Spinal cord (tissue), 10 donors: ENCODE results near the gene SPACDR. TPM values are rescaled to one million over a fixed set of nuclear protein-coding genes. Genes with fewer than 3 reads are reported as not detected.

Source experiments
- DNase-seq, 6 donors: peaks; one replicate each; pipeline versions ENCODE4 v3.0.0 to v3.0.0-alpha.2; 2013 to 2015; ENCODE audit warnings: low spot score in 6 of 6, low read depth in 4 of 6
- H3K27ac ChIP-seq: one replicate; pipeline ENCODE4 v1.5.1; 2013; ENCODE audit warnings: low read depth, low read length, control low read depth
- H3K27me3 ChIP-seq: one replicate; pipeline ENCODE4 v1.6.1; 2013; ENCODE audit warnings: low read length; ENCODE audit not compliant: control insufficient read depth, insufficient read depth
- H3K36me3 ChIP-seq: one replicate; pipeline ENCODE4 v1.6.1; 2013; ENCODE audit warnings: low read length; ENCODE audit not compliant: control insufficient read depth, insufficient read depth
- H3K4me1 ChIP-seq: one replicate; pipeline ENCODE4 v1.6.1; 2013; ENCODE audit warnings: low read length; ENCODE audit not compliant: control insufficient read depth, insufficient read depth
- H3K4me3 ChIP-seq: one replicate; pipeline ENCODE4 v1.5.1; 2013; ENCODE audit warnings: low read depth, low read length, control low read depth
- H3K9me3 ChIP-seq: one replicate; pipeline ENCODE4 v1.6.1; 2013; ENCODE audit warnings: low read length; ENCODE audit not compliant: control insufficient read depth, insufficient read depth
- WGBS: methylation state at CpG from one replicate; pipeline ENCODE4 v1.1.5; 2013; ENCODE audit warnings: missing lambda C conversion rate; ENCODE audit not compliant: insufficient coverage; 5-methylcytosine and 5-hydroxymethylcytosine counted together
- polyA plus RNA-seq, 2 donors: library from polyadenylated mRNA; unstranded; fragments of 120-200 nt; gene quantifications; one replicate each; pipeline ENCODE4 v1.2.1, GENCODE V29; 2013; ENCODE audit not compliant: insufficient read length in 2 of 2
- total RNA-seq, 2 donors: library from RNA; depleted of rRNA in 1 of 2; stranded (reverse); fragments of 120-200 nt in 1 of 2; fragments of >200 nt in 1 of 2; gene quantifications; one replicate each; pipeline versions ENCODE4 v1.2.3 to v1.2.4, GENCODE V29; 2013 to 2014
- donor health status: healthy.

SPACDR gene
- total and polyA plus RNA-seq, 4 donors: 2.0 to 12.0 (median 4.3) TPM

DNA sequence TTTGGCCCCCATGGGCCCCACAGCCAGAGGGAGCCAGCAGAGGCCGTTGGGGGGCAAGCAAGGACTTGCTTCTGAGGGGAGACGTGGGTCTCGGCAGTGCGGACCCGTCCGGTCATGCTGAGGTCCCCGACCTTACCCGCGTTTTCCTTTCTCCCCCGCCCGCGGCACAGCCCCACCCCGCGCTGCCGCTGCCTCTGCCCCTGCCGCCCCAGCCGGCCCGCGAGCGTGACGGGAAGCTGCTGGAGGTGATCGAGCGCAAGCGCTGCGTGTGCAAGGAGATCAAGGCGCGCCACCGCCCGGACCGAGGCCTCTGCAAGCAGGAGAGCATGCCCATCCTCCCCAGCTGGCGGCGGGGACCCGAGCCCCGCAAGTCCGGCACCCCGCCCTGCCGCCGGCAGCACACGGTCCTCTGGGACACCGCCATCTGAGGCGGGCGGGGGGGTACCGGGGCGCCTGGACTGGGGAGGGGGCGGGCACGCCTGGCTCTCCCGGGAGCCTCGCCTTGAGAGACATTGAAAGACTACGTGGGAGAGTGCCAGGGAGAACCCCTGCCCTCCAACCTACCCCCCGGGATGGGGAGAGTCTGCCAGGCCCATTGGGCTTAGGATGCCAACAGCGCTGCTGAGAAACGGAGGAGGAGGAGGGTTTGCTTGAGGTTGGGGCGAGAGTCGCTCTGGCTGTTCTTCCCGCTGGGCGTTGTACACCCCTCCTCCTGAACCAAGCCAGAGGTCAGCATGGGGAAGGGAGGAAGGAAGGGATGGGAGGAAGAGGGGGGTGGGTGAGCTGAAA is 29.6 kb upstream of the SPACDR start:
- DNase-seq: peak in 2 of 6 donors; percentile 81 to 85
- no peaks in the 10 kb centered on the region for H3K9me3 ChIP-seq
- H3K27me3 ChIP-seq: no peaks in the 10 kb centered on the region
- H3K4me1 ChIP-seq: peaks cover 54% of the 10 kb centered on the region
- H3K27ac ChIP-seq: peak overlapping the region; percentile 57
- H3K4me3 ChIP-seq: peak overlapping the region; percentile 2
- 3% methylated on average over 41 of the region's 56 CpGs for WGBS
- peaks cover 58% of the 10 kb centered on the region for H3K36me3 ChIP-seq

DNA sequence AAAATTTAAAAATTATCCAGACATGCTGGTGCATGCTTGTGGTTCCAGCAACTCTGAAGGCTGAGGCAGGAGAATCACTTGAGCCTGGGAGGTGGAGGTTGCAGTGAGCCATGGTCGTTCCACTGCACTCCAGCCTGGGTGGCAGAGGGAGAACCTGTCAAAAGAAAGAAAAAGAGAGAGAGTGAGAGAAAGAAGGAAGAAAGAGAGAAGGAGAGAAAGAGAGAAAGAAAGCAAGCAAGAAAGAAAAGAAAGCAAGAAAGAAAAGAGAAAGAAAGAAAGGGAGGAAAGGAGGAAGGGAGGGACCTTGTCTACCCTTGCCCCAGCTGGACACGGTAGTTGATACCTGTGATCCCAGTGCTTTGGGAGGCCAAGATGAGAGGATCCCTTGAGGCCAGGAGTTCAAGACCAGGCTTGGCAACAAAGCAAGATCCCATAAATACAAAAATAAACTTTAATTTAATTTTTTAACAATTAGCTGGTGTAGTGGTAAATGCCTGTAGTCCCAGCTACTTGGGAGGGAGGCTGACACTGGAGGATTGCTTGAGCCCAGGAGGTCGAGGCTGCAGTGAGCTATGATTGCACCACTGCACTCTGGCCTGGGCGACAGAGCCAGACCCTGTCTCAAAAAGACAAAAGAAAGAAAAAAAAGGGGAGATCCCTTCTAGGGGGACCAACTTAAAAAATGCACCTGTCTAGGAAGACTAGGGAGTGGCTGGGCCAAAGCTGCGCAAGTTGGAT is 28.8 kb upstream of the SPACDR start:
- peaks cover 65% of the 10 kb centered on the region for H3K36me3 ChIP-seq
- peak overlapping the region; percentile 52 for H3K27ac ChIP-seq
- peaks cover 57% of the 10 kb centered on the region for H3K4me1 ChIP-seq
- no peaks in the 10 kb centered on the region for H3K27me3 ChIP-seq
- no peaks in the 10 kb centered on the region for H3K9me3 ChIP-seq
- DNase-seq: no peak
- WGBS: 88% methylated on average over 5 of the region's 5 CpGs
- H3K4me3 ChIP-seq: no peak overlapping the region

DNA sequence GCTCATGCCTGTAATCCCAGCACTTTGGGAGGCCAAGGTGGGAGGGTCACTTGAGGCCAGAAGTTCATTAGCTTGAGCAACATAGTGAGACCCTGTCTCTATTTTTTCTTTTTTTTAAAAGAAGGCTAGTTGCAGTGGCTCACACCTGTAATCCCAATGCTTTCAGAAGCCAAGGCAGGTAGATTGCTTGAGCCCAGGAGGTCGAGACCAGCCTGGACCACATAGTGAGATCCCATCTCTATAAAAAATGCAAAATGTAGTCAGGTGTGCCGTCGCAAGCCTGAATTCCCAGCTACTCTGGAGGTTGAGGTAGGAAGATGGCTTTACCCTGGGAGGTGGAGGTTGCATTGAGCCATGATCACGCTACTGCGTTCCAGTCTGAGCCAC is 27.1 kb upstream of the SPACDR start:
- H3K27me3 ChIP-seq: no peaks in the 10 kb centered on the region
- WGBS: 98% methylated on average over 4 of the region's 5 CpGs
- no peaks in the 10 kb centered on the region for H3K9me3 ChIP-seq
- H3K4me1 ChIP-seq: peaks cover 67% of the 10 kb centered on the region
- H3K4me3 ChIP-seq: no peak overlapping the region
- DNase-seq: no peak
- no peak overlapping the region for H3K27ac ChIP-seq
- H3K36me3 ChIP-seq: peaks cover 76% of the 10 kb centered on the region

DNA sequence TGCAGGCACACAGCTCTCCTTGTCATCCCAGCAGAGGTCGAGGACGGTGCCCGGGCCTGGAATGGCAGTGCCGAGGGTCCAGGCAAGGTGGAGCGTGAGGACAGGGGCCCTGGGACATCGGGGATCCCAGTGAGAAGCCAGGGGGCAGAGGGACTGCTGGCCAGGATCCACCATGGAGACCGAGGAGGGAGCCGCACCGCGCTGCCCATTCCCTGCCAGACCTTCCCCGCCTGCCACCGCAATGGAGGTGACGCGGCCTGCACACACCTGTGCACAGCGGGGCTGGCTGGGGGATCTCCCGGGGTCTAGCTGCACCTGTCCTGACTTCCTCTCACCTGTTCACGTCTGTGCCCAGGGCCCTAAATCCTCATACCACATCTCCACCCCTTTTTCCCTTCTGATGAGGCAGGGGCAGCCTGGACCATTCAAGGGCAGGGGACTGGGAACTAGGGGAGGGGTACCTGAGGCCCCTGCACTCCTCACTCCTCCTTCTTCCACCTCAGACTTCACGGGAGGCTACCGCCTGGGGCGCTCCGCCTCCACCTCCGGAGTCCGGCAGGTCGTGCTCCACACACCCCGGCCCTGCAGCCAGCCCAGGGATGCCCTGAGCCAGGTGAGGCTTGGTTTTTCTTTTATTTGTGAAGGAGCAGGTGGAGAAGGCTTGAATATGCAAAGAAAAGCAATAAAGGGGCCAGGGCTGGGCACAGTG is 26.6 kb upstream of the SPACDR start:
- Histone ChIP-seq H3K27ac (peak overlapping the region; percentile 34), H3K4me1 (peaks cover 72% of the 10 kb centered on the region), H3K9me3 (no peaks in the 10 kb centered on the region), H3K36me3 (peaks cover 77% of the 10 kb centered on the region), H3K27me3 (no peaks in the 10 kb centered on the region), H3K4me3 (no peak overlapping the region)
- WGBS: 59% methylated on average over 20 of the region's 25 CpGs
- no peak for DNase-seq

DNA sequence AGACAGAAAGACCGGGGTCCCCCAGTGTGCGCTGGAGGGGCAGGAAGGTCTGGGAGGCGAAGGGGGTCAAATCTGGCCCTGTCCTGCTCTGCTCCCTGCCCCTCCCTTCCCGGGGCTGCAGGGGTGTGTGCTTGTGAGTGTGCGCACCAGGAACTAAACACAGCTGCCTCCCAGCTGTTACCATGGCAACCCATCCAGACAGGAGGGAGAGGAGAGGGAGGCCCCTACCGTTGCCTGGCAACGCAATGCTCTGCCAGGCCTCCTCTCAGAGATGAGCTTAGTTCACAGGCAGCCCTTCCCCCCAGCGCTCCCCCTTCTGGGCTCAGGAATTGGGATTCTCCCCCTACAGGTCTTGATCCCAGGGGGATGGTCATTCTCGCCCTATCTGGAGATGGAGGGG is 25.8 kb upstream of the SPACDR start:
- H3K9me3 ChIP-seq: no peaks in the 10 kb centered on the region
- peaks cover 80% of the 10 kb centered on the region for H3K4me1 ChIP-seq
- H3K4me3 ChIP-seq: no peak overlapping the region
- WGBS: 4% methylated on average over 3 of the region's 9 CpGs
- H3K27ac ChIP-seq: peak overlapping the region; percentile 34
- peaks cover 78% of the 10 kb centered on the region for H3K36me3 ChIP-seq
- peak; percentile 91 to 100 (median 98) for DNase-seq
- no peaks in the 10 kb centered on the region for H3K27me3 ChIP-seq

DNA sequence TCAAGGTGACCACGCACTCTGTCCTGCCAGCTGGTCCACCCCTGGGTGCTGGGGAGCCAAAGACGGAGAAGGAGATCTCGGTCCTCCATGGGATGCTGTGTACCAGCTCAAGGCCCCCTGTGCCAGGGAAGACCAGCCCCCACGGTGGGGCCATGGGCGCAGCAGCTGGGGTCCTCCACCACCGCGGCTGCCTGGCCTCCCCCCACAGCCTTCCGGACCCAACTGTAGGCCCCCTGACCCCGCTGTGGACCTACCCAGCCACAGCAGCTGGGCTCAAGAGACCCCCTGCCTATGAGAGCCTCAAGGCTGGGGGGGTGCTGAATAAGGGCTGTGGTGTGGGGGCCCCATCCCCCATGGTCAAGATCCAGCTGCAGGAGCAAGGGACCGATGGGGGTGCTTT is 25.1 kb upstream of the SPACDR start:
- no peaks in the 10 kb centered on the region for H3K27me3 ChIP-seq
- H3K4me1 ChIP-seq: peaks cover 82% of the 10 kb centered on the region
- H3K36me3 ChIP-seq: peaks cover 76% of the 10 kb centered on the region
- H3K4me3 ChIP-seq: no peak overlapping the region
- no peak overlapping the region for H3K27ac ChIP-seq
- 50% methylated on average over 8 of the region's 10 CpGs for WGBS
- DNase-seq: no peak
- H3K9me3 ChIP-seq: no peaks in the 10 kb centered on the region

DNA sequence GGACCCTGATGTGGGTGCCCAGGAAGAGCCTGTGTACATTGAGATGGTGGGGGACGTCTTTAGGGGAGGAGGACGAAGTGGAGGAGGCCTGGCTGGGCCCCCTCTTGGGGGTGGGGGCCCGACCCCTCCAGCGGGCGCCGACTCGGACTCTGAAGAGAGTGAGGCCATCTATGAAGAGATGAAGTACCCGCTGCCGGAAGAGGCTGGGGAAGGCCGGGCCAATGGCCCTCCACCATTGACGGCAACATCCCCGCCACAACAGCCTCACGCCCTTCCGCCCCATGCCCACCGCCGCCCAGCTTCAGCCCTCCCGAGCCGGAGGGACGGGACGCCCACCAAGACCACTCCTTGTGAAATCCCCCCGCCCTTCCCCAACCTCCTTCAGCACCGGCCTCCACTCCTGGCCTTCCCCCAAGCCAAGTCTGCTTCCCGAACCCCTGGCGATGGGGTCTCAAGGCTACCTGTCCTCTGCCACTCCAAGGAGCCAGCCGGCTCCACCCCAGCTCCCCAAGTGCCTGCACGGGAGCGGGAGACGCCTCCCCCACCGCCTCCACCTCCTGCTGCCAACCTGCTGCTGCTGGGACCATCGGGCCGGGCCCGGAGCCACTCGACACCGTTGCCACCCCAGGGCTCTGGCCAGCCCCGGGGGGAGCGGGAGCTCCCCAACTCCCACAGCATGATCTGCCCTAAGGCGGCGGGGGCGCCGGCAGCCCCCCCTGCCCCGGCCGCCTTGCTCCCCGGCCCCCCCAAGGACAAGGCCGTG is 24.5 kb upstream of the SPACDR start:
- Histone ChIP-seq H3K36me3 (peaks cover 72% of the 10 kb centered on the region), H3K27ac (no peak overlapping the region), H3K4me3 (no peak overlapping the region), H3K9me3 (no peaks in the 10 kb centered on the region), H3K4me1 (peaks cover 80% of the 10 kb centered on the region), H3K27me3 (no peaks in the 10 kb centered on the region)
- WGBS: 86% methylated on average over 33 of the region's 44 CpGs
- no peak for DNase-seq

DNA sequence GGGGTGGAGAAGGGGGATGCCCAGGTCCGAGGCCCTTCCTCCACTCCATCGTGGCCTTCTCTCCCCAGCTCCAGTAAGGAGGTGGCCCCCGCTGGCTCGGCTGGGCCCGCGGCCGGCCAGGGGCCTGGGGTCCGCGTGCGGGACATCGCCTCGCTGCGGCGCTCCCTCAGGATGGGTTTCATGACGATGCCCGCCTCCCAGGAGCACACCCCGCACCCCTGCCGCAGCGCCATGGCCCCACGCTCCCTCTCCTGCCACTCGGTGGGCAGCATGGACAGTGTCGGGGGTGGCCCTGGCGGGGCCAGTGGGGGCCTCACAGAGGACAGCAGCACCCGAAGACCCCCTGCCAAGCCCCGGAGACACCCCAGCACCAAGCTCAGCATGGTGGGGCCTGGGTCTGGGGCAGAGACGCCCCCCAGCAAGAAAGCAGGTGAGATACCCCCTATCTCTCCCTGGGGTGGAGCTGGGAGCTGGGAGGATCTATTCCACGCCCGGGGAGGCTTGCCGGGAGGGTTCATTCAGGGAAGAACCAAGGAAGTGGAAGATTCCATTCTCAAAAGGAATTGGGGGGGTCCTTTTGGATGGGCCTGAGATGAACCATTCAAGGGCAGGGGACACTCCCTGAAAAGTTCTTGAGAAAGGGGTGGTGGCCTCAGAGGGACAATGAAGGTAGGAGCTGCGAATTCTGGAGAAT is 22.8 kb upstream of the SPACDR start:
- Histone ChIP-seq H3K4me3 (no peak overlapping the region), H3K27ac (no peak overlapping the region), H3K9me3 (no peaks in the 10 kb centered on the region), H3K36me3 (peaks cover 60% of the 10 kb centered on the region), H3K4me1 (peaks cover 75% of the 10 kb centered on the region), H3K27me3 (no peaks in the 10 kb centered on the region)
- WGBS: 71% methylated on average over 24 of the region's 30 CpGs
- DNase-seq: peak in 2 of 6 donors; percentile 64 to 74
